Left kidney (tissue), 2 donors: ENCODE results near the gene SPRYD3. TPM values are rescaled to one million over a fixed set of nuclear protein-coding genes. Genes with fewer than 3 reads are reported as not detected.

ENCODE experiments used
- DNase-seq: peaks from one replicate; pipeline ENCODE4 v3.0.0-alpha.2; 2013
- polyA plus RNA-seq: library from polyadenylated mRNA; unstranded; fragments of 120-200 nt; gene quantifications from one replicate; pipeline ENCODE4 v1.2.1, GENCODE V29; 2013; ENCODE audit not compliant: insufficient read length

Gene SPRYD3
- polyA plus RNA-seq, 1 donor: 13.5 TPM

- DNase-seq: no peak
Observed at GRCh38 chr12:53025250-53025649, 53.9 kb downstream of the SPRYD3 start.

- DNase-seq: no peak
Observed at GRCh38 chr12:53014709-53015108, 64.5 kb downstream of the SPRYD3 start.

Other genes starting within 250 kb of the SPRYD3 start
- not detected for gene KRT79, start 245.1 kb downstream of the SPRYD3 start, polyA plus RNA-seq
- not detected for gene KRT78, start 230.4 kb downstream of the SPRYD3 start, polyA plus RNA-seq
- gene KRT8, start 174.3 kb downstream of the SPRYD3 start, polyA plus RNA-seq: 223 TPM
- 155 TPM for gene KRT18, start 130.3 kb downstream of the SPRYD3 start, polyA plus RNA-seq
- gene EIF4B, start 72.9 kb downstream of the SPRYD3 start, polyA plus RNA-seq: 519 TPM
- 115 TPM for gene TNS2, start 29.3 kb downstream of the SPRYD3 start, polyA plus RNA-seq
- 10.5 TPM for gene IGFBP6, start 18.3 kb upstream of the SPRYD3 start, polyA plus RNA-seq
- gene SOAT2, start 24.1 kb upstream of the SPRYD3 start, polyA plus RNA-seq: 1.6 TPM
- 82.9 TPM for gene ZNF740, start 101.3 kb upstream of the SPRYD3 start, polyA plus RNA-seq
- gene CSAD, start 101.5 kb upstream of the SPRYD3 start, polyA plus RNA-seq: 105 TPM
- gene ITGB7, start 127.9 kb upstream of the SPRYD3 start, polyA plus RNA-seq: 1.8 TPM
- gene RARG, start 152.8 kb upstream of the SPRYD3 start, polyA plus RNA-seq: 33.9 TPM
- 18.9 TPM for gene ESPL1, start 188.9 kb upstream of the SPRYD3 start, polyA plus RNA-seq
- gene PFDN5, start 216.2 kb upstream of the SPRYD3 start, polyA plus RNA-seq: 623 TPM
- gene MYG1, start 220.3 kb upstream of the SPRYD3 start, polyA plus RNA-seq: 49.1 TPM
- gene AAAS, start 242.2 kb upstream of the SPRYD3 start, polyA plus RNA-seq: 92.2 TPM